Colonic mucosa (tissue), 4 donors: ENCODE data around the gene OR6N2. TPM values are rescaled to one million over a fixed set of nuclear protein-coding genes. Genes with fewer than 3 reads are reported as not detected.

Experiments used
- DNase-seq: peaks from one replicate; pipeline ENCODE4 v3.0.0-alpha.2; 2020
- H3K27ac ChIP-seq: fragments of 200-600 bp; one replicate; pipeline ENCODE4 v1.8.0; 2021
- H3K27me3 ChIP-seq: fragments of 200-600 bp; one replicate; pipeline ENCODE4 v1.8.0; 2021
- H3K36me3 ChIP-seq: fragments of 200-600 bp; one replicate; pipeline ENCODE4 v1.8.0; 2021
- H3K4me1 ChIP-seq: fragments of 200-600 bp; one replicate; pipeline ENCODE4 v1.8.0; 2021; ENCODE audit warnings: mild to moderate bottlenecking
- H3K4me3 ChIP-seq: fragments of 200-600 bp; one replicate; pipeline ENCODE4 v1.8.0; 2021
- H3K9ac ChIP-seq, 2 donors: one replicate each; pipeline ENCODE4 v1.7.0; 2013; ENCODE audit warnings: control low read depth in 2 of 2, low read depth in 2 of 2, low read length in 2 of 2
- H3K9me3 ChIP-seq: fragments of 200-600 bp; one replicate; pipeline ENCODE4 v1.8.0; 2021
- intact Hi-C: fragments of 100-400 bp; cut with DNase I; formaldehyde crosslinking; loops from one replicate; pipeline ENCODE4 v1.14.1; 2022
- total RNA-seq, 2 donors: library from RNA; stranded (reverse); fragmentation: NEBNext Ultra II Directional in 1 of 2; extraction: Animal tissue kit (Norgen Biotek cat#: 25700) in 1 of 2; gene quantifications; one replicate each; pipeline ENCODE4 v1.2.1, GENCODE V29; 2021
- TF ChIP-seq, protein P1 (sequence below): fragments of 200-600 bp; IDR thresholded peaks from one replicate; pipeline ENCODE4 v1.8.0; 2022; ENCODE audit warnings: antibody characterized with exemption, mild to moderate bottlenecking
- donor health status: healthy.
- donor health status: DM: no; HTN: no; CAD: no.
- donor health status: DM: no; HTN: no; CAD: no.

Gene OR6N2
- total RNA-seq, 2 donors from 2014 or later, result not detected

DNA sequence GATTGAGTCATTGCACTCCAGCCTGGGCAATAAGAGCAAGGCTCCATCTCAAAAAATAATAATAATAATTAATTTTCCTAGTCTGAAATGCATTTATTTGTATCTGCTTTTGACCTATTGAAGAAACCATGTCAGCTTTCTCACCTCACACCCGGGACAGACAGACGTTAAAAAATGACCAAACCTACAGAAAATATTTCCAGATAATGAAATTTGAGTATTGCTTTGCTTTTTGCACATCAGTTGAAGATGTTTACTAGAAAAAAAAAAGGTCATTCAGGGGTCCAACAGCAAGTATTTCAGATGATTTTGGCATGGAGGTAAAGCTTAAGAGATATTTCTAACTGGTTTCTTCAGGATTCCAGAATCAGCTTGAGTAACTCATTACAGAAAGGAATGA lies 26.6 kb downstream of the OR6N2 start, which contains the start of gene OR6K6:
OR6K6 (plus strand) TSS at position 301 of the 400 bp plus-strand sequence. CDS start 168 bp downstream, outside the sequence.
- H3K9me3 ChIP-seq, result no peaks in the 10 kb centered on the region
- H3K36me3 ChIP-seq, result no peaks in the 10 kb centered on the region
- intact Hi-C loops, result no loop called here
- no peak within 1 kb of the TSS for H3K27ac ChIP-seq
- no peaks in the 10 kb centered on the region for H3K4me1 ChIP-seq
- TF ChIP-seq, protein P1, sequence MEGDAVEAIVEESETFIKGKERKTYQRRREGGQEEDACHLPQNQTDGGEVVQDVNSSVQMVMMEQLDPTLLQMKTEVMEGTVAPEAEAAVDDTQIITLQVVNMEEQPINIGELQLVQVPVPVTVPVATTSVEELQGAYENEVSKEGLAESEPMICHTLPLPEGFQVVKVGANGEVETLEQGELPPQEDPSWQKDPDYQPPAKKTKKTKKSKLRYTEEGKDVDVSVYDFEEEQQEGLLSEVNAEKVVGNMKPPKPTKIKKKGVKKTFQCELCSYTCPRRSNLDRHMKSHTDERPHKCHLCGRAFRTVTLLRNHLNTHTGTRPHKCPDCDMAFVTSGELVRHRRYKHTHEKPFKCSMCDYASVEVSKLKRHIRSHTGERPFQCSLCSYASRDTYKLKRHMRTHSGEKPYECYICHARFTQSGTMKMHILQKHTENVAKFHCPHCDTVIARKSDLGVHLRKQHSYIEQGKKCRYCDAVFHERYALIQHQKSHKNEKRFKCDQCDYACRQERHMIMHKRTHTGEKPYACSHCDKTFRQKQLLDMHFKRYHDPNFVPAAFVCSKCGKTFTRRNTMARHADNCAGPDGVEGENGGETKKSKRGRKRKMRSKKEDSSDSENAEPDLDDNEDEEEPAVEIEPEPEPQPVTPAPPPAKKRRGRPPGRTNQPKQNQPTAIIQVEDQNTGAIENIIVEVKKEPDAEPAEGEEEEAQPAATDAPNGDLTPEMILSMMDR, result no peak
- DNase-seq, result no peak
- no peaks in the 10 kb centered on the region for H3K27me3 ChIP-seq
- no peak within 1 kb of the TSS for H3K9ac ChIP-seq
- no peak within 1 kb of the TSS for H3K4me3 ChIP-seq

- Histone ChIP-seq H3K4me1 (no peaks in the 10 kb centered on the region), H3K4me3 (no peak overlapping the region), H3K27ac (no peak overlapping the region), H3K9me3 (no peaks in the 10 kb centered on the region), H3K9ac (no peak overlapping the region), H3K36me3 (no peaks in the 10 kb centered on the region), H3K27me3 (no peaks in the 10 kb centered on the region)
- intact Hi-C loops, result no loop called here
- TF ChIP-seq, protein P1, result no peak
- no peak for DNase-seq
Measured at GRCh38 chr1:158752155-158752712, 28.8 kb downstream of the OR6N2 start.

GRCh38 chr1:158735848-158736247 lies 45.2 kb downstream of the OR6N2 start:
- intact Hi-C loops, result no loop called here
- no peak overlapping the region for H3K27ac ChIP-seq
- DNase-seq, result no peak
- no peaks in the 10 kb centered on the region for H3K36me3 ChIP-seq
- TF ChIP-seq, protein P1, result no peak
- no peaks in the 10 kb centered on the region for H3K4me1 ChIP-seq
- H3K9me3 ChIP-seq, result no peaks in the 10 kb centered on the region
- H3K27me3 ChIP-seq, result no peaks in the 10 kb centered on the region
- H3K9ac ChIP-seq, result no peak overlapping the region
- H3K4me3 ChIP-seq, result no peak overlapping the region

- no peak overlapping the region for H3K27ac ChIP-seq
- H3K36me3 ChIP-seq, result no peaks in the 10 kb centered on the region
- H3K4me3 ChIP-seq, result no peak overlapping the region
- DNase-seq, result no peak
- no peak overlapping the region for H3K9ac ChIP-seq
- TF ChIP-seq, protein P1, result no peak
- no peaks in the 10 kb centered on the region for H3K27me3 ChIP-seq
- H3K9me3 ChIP-seq, result no peaks in the 10 kb centered on the region
- intact Hi-C loops, result no loop called here
- no peaks in the 10 kb centered on the region for H3K4me1 ChIP-seq
Measured at GRCh38 chr1:158732524-158732923, 48.5 kb downstream of the OR6N2 start.

- H3K27ac ChIP-seq, result no peak overlapping the region
- no peaks in the 10 kb centered on the region for H3K36me3 ChIP-seq
- DNase-seq, result no peak
- H3K9ac ChIP-seq, result no peak overlapping the region
- H3K4me3 ChIP-seq, result no peak overlapping the region
- H3K9me3 ChIP-seq, result no peaks in the 10 kb centered on the region
- TF ChIP-seq, protein P1, result no peak
- H3K4me1 ChIP-seq, result no peaks in the 10 kb centered on the region
- no peaks in the 10 kb centered on the region for H3K27me3 ChIP-seq
- intact Hi-C loops, result no loop called here
Measured at GRCh38 chr1:158731707-158732106, 49.3 kb downstream of the OR6N2 start.
